ENCODE measurements around the gene KIF26A.

GRCh38 chr14:104177411-104177810 is 39.0 kb downstream of the KIF26A start:
- TF ChIP-seq CTCF (conservative IDR thresholded peaks at IDR 0.05): no peak
- no peak for TF ChIP-seq ZFX (IDR thresholded peaks at IDR 0.05)
